K562 (cell line): ENCODE results near the gene TNIP1. TPM values are rescaled to one million over a fixed set of nuclear protein-coding genes. Genes with fewer than 3 reads are reported as not detected.
A peak's percentile ranks its signal among the peaks of the same experiment; 100 is the strongest.

Experiments
- CHD4 ChIP-seq: fragments of 200-600 bp; sonication (generic); IDR thresholded peaks from 3 replicates; pipeline ENCODE4 v1.6.1; 2012; ENCODE audit warnings: low read depth, mild to moderate bottlenecking, mixed read lengths, low read length, inconsistent platforms; ENCODE audit not compliant: insufficient read depth, insufficient replicate concordance, poor library complexity, severe bottlenecking
- FIP1L1 ChIP-seq: fragments of 200-400 bp; formaldehyde crosslinking; IDR thresholded peaks from 2 replicates; pipeline ENCODE4 v1.6.1; 2018; ENCODE audit warnings: mild to moderate bottlenecking, low read depth, low read length; ENCODE audit not compliant: poor library complexity, severe bottlenecking
- HIVEP1 ChIP-seq: fragments of 250-450 bp; sonication (Bioruptor Pico); IDR thresholded peaks from 2 replicates; pipeline ENCODE4 v1.4.0; 2020; ENCODE audit warnings: mild to moderate bottlenecking
- JUNB ChIP-seq: fragments of 450-650 bp; formaldehyde crosslinking; conservative IDR thresholded peaks from 2 replicates; pipeline ENCODE4 v1.4.0; 2020; ENCODE audit warnings: mild to moderate bottlenecking
- KLF10 ChIP-seq: fragments of 250-450 bp; sonication (Bioruptor Pico); IDR thresholded peaks from 2 replicates; pipeline ENCODE4 v1.6.1; 2021; ENCODE audit warnings: matching md5 sums
- KLF16 ChIP-seq: IDR thresholded peaks from 2 replicates; pipeline ENCODE4 v1.6.1; 2016; ENCODE audit warnings: antibody characterized with exemption
- NCOR1 ChIP-seq: fragments of 450-650 bp; IDR thresholded peaks from 2 replicates; pipeline ENCODE4 v1.6.1; 2016; ENCODE audit warnings: mild to moderate bottlenecking, moderate library complexity
- SRSF7 ChIP-seq: fragments of 200-400 bp; formaldehyde crosslinking; optimal IDR thresholded peaks from 2 replicates; pipeline ENCODE3; 2017; ENCODE audit warnings: mild to moderate bottlenecking, low read depth, low read length
- TBL1XR1 ChIP-seq, 2 experiments: IDR thresholded peaks; 2 replicates each; pipeline ENCODE4 v1.6.1; 2012; ENCODE audit warnings: improper control_type of control experiment in 2 of 2, low read length in 2 of 2, mild to moderate bottlenecking in 1 of 2
- TCF3 ChIP-seq: sonication (generic); formaldehyde crosslinking; IDR thresholded peaks from 2 replicates; pipeline ENCODE4 v1.4.0; 2020; ENCODE audit warnings: mild to moderate bottlenecking, missing genetic modification reagents
- U2AF2 ChIP-seq: fragments of 200-400 bp; formaldehyde crosslinking; optimal IDR thresholded peaks from 2 replicates; pipeline ENCODE3; 2017; ENCODE audit warnings: low read depth, mild to moderate bottlenecking, low read length
- ZNF143 ChIP-seq: sonication (generic); formaldehyde crosslinking; IDR thresholded peaks from 2 replicates; pipeline ENCODE4 v1.9.0; 2022; ENCODE audit warnings: mild to moderate bottlenecking, missing genetic modification reagents
- ZNF184 ChIP-seq: sonication (generic); formaldehyde crosslinking; IDR thresholded peaks from 2 replicates; pipeline ENCODE4 v1.5.0; 2020; ENCODE audit warnings: missing genetic modification reagents
- ZNF586 ChIP-seq: fragments of 450-650 bp; formaldehyde crosslinking; conservative IDR thresholded peaks from 2 replicates; pipeline ENCODE4 v1.4.0; 2020; ENCODE audit warnings: mild to moderate bottlenecking, moderate library complexity
- ZNF717 ChIP-seq: fragments of 250-450 bp; sonication (Bioruptor Pico); IDR thresholded peaks from 2 replicates; pipeline ENCODE4 v1.5.0; 2021
- polyA plus RNA-seq, 8 experiments: library from polyadenylated mRNA; depleted of rRNA in 4 of 8; stranded (reverse) in 5 of 8; unstranded in 3 of 8; fragments of >200 nt; fragmentation: Nextera tagmentation in 2 of 8; fragmentation: Illumina TruSeq in 1 of 8; extraction: Ambion mirVana in 2 of 8; extraction: Trizol in 1 of 8; gene quantifications; 2 replicates each; pipeline versions ENCODE4 v1.2.1 to v1.2.3, GENCODE V29; 2011 to 2014; ENCODE audit warnings: inconsistent platforms in 1 of 8, missing spikeins in 1 of 8
- total RNA-seq, 7 experiments: library from RNA; depleted of rRNA in 6 of 7; stranded (reverse); fragments of >200 nt in 6 of 7; fragmentation: Illumina TruSeq in 2 of 7; extraction: Trizol in 2 of 7; gene quantifications; 2 replicates each; pipeline versions ENCODE4 v1.2.1 to v1.2.3, GENCODE V29; 2011 to 2021; ENCODE audit warnings: low replicate concordance in 1 of 7
- TF ChIP-seq, protein P1 (sequence below): fragments of 250-450 bp; sonication (Bioruptor Pico); IDR thresholded peaks from 2 replicates; pipeline ENCODE4 v1.8.0; 2022; ENCODE audit warnings: moderate library complexity, mild to moderate bottlenecking, inconsistent platforms
- TF ChIP-seq, protein P2 (sequence below): fragments of 250-450 bp; sonication (Bioruptor Pico); IDR thresholded peaks from 2 replicates; pipeline ENCODE4 v1.9.0; 2021; ENCODE audit warnings: mild to moderate bottlenecking, inconsistent platforms
- TF ChIP-seq, protein P3 (sequence below): fragments of 250-450 bp; sonication (Bioruptor Pico); IDR thresholded peaks from 2 replicates; pipeline ENCODE4 v1.8.0; 2021; ENCODE audit warnings: borderline replicate concordance, mild to moderate bottlenecking, moderate library complexity; ENCODE audit not compliant: poor library complexity, severe bottlenecking
- TF ChIP-seq, protein P4 (sequence below): fragments of 450-650 bp; IDR thresholded peaks from 2 replicates; pipeline ENCODE4 v1.6.1; 2016; ENCODE audit warnings: low read depth

The TNIP1 gene
- total and polyA plus RNA-seq, 9 of the 15 experiments (the other 6 are each of a cell fraction or from before 2014, with no cell fraction given): 0.46 to 41.0 (median 24.6) TPM

DNA sequence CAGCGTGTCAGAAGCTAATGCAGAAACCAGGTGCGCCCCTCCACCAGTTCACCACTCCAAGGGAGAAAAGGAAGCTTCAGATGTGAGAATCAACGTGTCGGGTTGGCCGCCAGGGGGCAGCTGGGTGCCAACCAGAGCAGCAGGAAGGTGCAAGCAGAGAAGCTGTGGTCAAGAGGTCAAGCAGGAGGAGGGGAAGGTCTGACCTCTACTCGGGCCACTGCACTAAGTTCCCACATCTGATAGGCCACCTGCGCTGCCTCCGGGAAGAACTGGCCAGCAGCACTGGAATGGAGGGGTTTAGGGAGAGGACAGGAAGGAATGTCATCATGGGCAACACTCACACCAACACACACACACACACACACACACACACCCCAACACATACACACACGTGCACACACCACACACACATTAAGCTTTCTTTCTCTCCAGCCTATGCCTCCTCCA, 45.4 kb upstream of the TNIP1 start (continued):
- TF ChIP-seq CHD4 (no peak), KLF10 (CRISPR knock-in tag) (no peak), ZNF143 (CRISPR knock-in tag) (no peak), TCF3 (CRISPR knock-in tag) (peak; percentile 51), HIVEP1 (CRISPR knock-in tag) (no peak), ZNF586 (CRISPR knock-in tag) (no peak), JUNB (no peak), U2AF2 (no peak), NCOR1 (no peak), TBL1XR1 (IDR thresholded peaks at IDR 0.05; ENCODE audit: low read length in 2 of 2) (no peak), SRSF7 (no peak), ZNF717 (CRISPR knock-in tag) (no peak), ZNF184 (CRISPR knock-in tag) (no peak), KLF16 (peak; percentile 73; the same call in 1 of the 2 replicates), FIP1L1 (no peak)
- TF ChIP-seq, protein P1, sequence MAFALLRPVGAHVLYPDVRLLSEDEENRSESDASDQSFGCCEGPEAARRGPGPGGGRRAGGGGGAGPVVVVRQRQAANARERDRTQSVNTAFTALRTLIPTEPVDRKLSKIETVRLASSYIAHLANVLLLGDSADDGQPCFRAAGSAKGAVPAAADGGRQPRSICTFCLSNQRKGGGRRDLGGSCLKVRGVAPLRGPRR: no peak
- TF ChIP-seq, protein P2, sequence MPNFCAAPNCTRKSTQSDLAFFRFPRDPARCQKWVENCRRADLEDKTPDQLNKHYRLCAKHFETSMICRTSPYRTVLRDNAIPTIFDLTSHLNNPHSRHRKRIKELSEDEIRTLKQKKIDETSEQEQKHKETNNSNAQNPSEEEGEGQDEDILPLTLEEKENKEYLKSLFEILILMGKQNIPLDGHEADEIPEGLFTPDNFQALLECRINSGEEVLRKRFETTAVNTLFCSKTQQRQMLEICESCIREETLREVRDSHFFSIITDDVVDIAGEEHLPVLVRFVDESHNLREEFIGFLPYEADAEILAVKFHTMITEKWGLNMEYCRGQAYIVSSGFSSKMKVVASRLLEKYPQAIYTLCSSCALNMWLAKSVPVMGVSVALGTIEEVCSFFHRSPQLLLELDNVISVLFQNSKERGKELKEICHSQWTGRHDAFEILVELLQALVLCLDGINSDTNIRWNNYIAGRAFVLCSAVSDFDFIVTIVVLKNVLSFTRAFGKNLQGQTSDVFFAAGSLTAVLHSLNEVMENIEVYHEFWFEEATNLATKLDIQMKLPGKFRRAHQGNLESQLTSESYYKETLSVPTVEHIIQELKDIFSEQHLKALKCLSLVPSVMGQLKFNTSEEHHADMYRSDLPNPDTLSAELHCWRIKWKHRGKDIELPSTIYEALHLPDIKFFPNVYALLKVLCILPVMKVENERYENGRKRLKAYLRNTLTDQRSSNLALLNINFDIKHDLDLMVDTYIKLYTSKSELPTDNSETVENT (CRISPR knock-in tag): no peak
- TF ChIP-seq, protein P3, sequence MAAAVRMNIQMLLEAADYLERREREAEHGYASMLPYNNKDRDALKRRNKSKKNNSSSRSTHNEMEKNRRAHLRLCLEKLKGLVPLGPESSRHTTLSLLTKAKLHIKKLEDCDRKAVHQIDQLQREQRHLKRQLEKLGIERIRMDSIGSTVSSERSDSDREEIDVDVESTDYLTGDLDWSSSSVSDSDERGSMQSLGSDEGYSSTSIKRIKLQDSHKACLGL (CRISPR knock-in tag): no peak
- TF ChIP-seq, protein P4, sequence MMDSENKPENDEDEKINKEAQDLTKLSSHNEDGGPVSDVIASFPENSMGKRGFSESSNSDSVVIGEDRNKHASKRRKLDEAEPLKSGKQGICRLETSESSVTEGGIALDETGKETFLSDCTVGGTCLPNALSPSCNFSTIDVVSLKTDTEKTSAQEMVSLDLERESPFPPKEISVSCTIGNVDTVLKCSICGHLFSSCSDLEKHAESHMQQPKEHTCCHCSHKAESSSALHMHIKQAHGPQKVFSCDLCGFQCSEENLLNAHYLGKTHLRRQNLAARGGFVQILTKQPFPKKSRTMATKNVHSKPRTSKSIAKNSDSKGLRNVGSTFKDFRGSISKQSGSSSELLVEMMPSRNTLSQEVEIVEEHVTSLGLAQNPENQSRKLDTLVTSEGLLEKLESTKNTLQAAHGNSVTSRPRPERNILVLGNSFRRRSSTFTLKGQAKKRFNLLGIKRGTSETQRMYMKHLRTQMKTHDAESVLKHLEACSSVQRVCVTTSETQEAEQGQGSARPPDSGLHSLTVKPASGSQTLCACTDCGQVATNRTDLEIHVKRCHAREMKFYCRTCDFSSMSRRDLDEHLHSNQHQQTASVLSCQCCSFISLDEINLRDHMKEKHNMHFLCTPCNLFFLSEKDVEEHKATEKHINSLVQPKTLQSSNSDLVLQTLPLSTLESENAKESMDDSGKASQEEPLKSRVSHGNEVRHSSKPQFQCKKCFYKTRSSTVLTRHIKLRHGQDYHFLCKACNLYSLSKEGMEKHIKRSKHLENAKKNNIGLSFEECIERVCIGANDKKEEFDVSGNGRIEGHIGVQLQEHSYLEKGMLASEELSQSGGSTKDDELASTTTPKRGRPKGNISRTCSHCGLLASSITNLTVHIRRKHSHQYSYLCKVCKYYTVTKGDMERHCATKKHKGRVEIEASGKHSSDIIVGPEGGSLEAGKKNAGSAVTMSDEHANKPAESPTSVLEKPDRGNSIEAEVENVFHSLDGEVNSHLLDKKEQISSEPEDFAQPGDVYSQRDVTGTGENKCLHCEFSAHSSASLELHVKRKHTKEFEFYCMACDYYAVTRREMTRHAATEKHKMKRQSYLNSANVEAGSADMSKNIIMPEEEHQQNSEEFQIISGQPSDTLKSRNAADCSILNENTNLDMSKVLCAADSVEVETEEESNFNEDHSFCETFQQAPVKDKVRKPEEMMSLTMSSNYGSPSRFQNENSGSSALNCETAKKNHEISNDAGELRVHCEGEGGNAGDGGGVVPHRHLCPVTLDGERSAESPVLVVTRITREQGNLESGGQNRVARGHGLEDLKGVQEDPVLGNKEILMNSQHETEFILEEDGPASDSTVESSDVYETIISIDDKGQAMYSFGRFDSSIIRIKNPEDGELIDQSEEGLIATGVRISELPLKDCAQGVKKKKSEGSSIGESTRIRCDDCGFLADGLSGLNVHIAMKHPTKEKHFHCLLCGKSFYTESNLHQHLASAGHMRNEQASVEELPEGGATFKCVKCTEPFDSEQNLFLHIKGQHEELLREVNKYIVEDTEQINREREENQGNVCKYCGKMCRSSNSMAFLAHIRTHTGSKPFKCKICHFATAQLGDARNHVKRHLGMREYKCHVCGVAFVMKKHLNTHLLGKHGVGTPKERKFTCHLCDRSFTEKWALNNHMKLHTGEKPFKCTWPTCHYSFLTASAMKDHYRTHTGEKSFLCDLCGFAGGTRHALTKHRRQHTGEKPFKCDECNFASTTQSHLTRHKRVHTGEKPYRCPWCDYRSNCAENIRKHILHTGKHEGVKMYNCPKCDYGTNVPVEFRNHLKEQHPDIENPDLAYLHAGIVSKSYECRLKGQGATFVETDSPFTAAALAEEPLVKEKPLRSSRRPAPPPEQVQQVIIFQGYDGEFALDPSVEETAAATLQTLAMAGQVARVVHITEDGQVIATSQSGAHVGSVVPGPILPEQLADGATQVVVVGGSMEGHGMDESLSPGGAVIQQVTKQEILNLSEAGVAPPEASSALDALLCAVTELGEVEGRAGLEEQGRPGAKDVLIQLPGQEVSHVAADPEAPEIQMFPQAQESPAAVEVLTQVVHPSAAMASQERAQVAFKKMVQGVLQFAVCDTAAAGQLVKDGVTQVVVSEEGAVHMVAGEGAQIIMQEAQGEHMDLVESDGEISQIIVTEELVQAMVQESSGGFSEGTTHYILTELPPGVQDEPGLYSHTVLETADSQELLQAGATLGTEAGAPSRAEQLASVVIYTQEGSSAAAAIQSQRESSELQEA: no peak
